COLO668 (cell line): ENCODE results near the gene RIMS4.
"Not testable (repeated sequence)": the region's sequence is repeated elsewhere in the genome, so short reads cannot be mapped to it uniquely, and the experiment has no call there.

Experiments used
- DNase-seq: peaks from one replicate; lab custom pipeline; 2025; ENCODE audit not compliant: unreplicated experiment; lab: John Stamatoyannopoulos, UW

The RIMS4 gene

DNA sequence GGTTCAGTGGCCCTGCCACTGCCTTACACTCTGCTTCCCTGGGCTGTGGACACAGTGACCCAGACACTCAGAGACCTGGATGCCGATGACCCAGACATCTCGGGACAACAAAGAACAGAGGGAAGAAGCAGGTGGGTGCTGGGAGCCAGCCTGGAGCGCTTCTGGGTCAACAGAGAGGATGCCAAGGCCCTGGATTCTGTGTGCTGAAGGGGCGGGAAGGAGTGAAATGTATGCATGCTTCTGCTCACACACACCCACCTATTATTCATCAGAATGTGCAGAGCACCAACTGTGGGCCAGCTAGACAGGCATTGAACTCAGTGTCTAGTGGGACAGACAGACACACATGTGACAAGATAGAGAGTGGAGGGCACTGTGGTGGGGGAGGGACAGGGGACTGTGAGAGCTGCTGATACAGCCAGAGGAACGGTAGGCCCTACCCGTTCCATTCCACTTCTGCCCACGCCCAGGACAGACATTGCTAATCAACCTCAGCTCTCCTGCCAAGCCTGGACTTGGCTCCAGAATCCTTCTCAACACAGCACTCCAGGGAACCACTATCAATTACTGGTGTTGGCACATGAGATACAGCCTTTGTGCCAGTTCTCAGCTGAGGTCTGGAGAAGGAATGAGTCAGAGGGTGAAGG, 44.5 kb downstream of the RIMS4 start:
- DNase-seq = no peak

DNA sequence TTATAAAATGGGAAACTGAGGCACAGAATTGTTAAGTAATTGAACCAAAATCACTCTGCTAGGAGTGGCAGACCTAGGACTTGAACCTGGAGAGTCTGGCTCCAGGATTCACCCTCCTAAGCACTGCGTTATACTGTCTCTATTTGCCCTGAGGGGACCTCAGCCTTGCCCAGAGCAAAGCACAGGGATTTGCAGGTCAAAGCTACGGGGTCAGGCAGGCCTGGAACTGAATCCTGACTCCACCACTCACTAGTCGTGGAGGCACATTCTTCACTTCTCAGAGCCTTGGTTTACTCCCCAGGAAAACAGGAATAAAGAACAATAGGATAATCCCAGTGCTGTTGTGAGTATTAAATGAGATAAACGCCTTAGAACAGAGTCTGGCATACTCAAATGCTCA, 45.3 kb downstream of the RIMS4 start:
- DNase-seq = no peak

DNA sequence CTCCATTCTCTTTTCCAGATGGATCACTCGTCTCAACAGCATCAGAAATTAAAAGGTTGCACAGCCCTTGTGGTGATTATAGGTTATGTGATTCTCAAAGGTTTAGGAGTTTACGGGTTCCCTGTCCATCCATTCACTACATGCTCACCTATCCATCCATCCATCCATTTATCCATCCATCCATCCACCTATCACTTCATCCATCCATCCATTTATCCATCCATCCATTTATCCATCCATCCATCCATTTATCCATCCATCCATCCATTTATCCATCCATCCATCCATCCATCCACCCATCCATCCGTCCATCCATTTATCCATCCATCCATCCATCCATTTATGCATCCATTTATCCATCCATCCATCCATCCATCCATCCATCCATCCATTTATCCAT, 46.5 kb downstream of the RIMS4 start:
- DNase-seq = not testable (repeated sequence)

GRCh38 chr20:44762466-44763140, 47.7 kb downstream of the RIMS4 start:
- no peak for DNase-seq

DNA sequence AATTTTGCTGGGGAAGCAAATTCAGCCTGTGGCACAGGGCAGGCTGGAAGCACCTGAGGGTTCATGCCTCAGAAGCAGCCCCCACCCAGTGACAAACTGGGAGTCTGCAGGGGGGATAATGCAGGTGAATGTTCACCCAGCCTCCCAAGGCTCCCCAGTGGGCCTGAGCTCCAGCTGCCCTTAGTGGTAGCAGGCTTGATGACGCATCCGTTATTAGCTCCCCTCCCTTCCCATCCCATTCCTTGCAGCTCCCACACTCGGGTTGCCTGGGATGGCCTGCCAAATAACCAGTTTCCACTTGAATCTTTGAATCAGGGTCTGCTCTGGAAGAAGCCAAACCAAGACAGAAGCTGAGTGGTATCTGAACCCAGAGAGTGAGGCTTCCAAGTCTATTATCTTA, 48.9 kb downstream of the RIMS4 start:
- no peak for DNase-seq

DNA sequence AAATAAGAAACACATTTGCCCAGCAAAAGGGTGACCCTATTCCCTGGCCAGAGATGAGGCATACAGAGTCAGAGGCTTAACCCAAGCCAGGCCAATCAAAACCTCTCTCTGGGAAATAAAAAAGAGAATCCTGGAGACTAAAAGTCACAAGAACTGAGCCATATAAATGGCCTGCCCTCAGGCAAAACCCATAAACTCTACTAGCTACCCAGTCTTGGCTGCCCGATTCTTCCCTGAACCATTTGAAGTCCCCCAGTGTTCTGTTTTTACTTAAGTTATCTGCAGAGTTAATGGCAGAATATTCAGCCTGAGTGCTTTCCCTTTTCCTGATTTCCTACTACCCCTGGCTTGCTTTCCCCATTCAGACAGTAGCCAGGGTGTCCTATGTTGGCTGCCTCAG, 50.8 kb downstream of the RIMS4 start:
- DNase-seq = no peak

DNA sequence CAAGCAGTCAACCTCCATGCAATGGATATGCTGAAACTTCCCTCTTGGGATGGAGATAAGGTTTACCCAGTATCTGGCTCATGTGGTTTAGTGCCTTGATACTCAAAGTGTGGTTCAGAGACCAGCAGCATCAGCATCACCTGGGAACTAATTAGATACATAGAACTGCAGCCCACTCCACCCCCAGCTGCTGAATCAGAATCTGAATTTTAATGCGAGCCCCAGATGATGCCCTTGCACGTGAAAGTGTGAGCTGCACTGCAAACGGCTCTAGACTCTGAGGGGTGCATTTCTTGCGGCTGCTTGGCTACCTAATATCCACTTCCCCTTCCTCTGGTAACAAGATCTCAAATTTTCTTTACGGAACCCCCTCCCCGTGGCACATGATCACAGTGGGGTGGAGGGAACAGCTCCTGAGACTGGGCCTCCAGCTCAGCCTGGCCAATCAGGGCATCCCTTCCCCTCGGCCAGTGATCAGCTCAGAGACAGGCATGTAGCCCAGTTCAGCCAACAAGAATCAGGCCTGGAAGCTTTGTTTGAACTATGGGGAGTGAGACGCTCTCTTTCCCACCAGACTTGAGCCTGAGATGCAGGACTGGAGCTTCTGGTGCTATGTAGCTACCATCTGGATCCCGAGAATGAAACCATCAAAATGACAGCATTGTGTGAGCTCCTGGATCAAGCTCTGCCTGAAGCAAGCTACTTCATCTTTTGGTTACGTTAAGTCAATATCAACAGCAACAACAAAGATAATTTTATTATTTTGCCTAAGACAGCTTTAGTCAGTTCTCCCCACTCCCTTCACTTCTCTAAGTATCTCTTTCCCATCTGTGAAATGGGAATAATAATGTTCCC, 51.9 kb downstream of the RIMS4 start:
- no peak for DNase-seq

GRCh38 chr20:44756956-44757355, 53.4 kb downstream of the RIMS4 start:
- no peak for DNase-seq

- DNase-seq = no peak
These were observed 54.2 kb downstream of the RIMS4 start for GRCh38 chr20:44756011-44756688.

DNA sequence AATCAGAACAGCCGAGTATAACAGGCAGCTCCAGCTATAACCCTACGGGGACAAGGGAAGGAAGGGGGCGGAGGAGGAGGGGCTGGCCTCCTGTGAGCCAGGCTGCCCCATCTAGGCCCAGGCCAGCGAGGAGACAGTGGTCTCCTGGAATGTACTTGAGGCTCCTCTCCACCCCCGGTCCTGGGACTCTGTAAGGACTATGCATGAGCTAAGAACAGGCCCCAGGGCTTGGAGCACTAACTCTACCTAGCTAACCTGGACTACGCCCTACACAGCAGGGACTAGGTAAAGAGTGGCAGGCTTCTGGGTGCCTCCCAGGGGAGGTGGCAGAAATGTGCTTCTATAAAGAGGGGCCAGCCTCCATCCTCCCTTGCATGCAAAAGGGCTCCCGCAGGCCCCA, 55.8 kb downstream of the RIMS4 start:
- DNase-seq = no peak

- DNase-seq = peak; percentile 22
These were observed 58.0 kb downstream of the RIMS4 start for GRCh38 chr20:44752099-44752931.

- no peak for DNase-seq
These were observed 60.1 kb downstream of the RIMS4 start for GRCh38 chr20:44750081-44750805.

- DNase-seq = peak; percentile 43
These were observed 62.4 kb downstream of the RIMS4 start for GRCh38 chr20:44748005-44748370.

DNA sequence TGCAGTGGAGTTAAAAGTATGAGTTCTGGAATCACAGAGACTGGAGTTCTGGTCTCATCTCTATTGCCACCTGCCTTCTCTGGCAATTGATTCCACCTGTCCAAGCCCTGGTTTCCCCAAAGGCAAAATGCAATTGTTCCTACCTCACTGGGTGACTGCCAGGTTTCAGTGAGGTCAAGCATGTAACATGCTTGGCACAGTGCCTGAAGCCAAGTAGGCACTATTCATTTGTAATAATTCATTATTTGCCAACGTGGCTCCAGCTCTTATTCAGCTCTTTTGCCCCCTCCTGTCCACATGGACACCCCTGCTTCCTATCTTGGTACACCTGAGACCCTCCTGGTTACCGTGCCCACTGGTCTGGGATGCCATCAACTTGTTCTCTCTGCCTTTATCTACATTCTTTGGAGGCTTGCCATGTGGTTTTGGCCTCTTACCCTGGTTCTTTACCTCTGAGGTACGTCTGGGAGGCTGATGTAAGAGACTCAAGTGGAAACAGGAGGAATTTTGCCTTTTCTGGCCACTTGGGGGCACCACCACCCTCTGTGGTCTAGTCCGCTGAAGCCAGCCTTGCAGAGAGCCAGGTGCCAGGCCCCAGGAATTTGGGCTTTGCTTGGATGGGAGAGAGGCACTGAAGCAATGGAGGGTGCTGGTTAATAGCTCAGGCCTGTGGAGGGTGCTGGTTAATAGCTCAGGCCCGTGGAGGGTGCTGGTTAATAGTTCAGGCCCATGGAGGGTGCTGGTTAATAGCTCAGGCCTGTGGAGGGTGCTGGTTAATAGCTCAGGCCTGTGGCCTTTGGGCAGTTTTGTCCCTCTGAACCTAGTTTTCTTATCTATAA, 63.0 kb downstream of the RIMS4 start:
- peak; percentile 90 for DNase-seq

DNA sequence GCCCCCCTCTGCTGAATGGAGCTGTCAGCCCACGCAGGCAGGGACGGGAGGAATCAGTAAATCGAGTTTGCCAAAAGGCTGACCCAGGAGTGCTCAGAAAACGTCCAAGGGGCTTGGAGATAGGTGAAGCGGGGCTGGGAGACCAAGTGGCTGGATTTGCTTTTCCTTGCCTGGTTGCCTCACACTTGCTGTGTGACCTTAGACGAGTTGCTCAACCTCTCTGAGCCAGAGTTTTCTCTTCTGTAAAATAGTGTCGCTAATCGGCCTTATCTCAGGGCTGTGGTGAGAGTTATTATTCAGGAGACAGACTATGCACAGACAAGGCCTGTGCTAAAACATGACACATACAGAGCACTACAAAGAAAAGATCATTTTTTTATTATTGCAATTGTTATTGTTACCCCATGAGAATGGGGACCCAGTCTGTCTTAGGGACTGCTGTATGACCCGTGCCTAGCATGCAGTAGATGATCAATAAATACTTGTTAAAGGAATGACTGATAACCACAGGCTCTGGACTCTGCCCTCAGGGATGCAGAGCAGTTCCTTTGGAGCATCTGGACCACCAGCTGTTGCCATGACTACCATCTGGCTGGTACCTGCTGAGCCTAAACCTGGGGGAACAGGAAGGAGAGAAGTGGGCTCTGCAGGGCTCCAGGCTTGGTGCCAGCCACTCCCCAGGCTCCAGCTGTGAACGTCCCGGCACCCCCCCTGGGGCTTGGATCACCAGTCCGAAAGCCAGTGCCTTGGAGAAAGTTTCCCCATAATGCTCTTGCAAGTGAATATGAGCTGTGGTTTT, 63.8 kb downstream of the RIMS4 start:
- DNase-seq = peak; percentile 90

DNA sequence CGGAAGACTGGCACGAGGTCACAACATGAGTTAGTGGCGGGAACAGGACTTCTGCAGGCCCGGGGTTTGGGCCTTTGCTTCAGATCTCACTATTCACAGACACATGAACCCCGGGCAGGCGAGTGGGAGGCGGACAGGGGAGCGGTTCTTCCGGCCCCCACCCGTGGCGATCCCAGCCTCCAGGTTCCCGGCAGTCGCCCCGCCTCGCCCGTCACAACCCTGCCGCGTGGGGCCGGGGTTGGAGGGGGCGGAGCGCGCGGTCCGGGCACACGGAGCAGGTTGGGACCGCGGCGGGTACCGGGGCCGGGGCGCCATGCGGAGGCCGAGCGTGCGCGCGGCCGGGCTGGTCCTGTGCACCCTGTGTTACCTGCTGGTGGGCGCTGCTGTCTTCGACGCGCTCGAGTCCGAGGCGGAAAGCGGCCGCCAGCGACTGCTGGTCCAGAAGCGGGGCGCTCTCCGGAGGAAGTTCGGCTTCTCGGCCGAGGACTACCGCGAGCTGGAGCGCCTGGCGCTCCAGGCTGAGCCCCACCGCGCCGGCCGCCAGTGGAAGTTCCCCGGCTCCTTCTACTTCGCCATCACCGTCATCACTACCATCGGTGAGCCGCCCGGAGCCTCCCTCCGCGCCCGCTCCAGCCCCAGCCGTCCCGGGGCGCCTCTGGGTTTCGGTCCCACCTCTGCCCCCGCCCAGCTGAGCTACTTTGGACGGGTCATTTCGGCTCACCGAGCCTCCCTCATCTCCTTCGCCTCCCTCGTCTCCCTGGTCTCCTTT, 64.6 kb downstream of the RIMS4 start, which contains the start of gene KCNK15:
TSS of gene KCNK15 (plus strand) at position 268 of the 769 bp plus-strand sequence. CDS start at position 314, 46 bp downstream.
- peak; percentile 58 for DNase-seq

DNA sequence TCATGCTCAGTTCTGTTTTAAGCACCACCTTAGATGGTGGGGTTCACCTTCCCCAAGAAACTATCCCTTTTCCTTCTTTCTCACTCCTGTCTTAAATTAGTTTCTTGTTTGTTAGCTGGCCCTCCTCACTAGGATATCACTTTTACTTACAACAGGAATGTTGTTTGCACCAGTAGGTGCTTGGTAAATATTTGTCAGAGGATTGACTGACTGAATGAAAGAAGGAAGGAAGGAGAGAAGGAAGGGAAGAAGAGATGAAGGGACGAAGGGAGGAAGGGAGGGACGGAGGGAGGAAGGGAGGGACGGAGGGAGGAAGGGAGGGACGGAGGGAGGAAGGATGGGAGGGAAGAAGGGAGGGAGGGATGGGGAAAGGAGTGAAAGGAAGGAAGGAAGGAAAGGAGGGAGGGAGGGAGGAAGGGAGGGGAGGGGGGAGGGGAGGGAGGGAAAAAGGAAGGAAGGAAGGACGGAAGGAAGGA, 65.2 kb downstream of the RIMS4 start:
- no peak for DNase-seq
